Heart right ventricle (tissue), 16 donors: Measurements from ENCODE around the gene ATP5ME. TPM values are rescaled to one million over a fixed set of nuclear protein-coding genes. Genes with fewer than 3 reads are reported as not detected.

Experiments used
- ATAC-seq, 8 donors: fragments of 200-7000 bp; cut with Tn5 transposase; one replicate each; pipeline ENCODE4 v1.9.1; 2020; ENCODE audit warnings: mild to moderate bottlenecking in 8 of 8, moderate library complexity in 8 of 8, moderate number of reproducible peaks in 1 of 8
- DNase-seq, 2 donors: peaks; one replicate each; pipeline ENCODE4 v3.0.0-alpha.2; 2020
- H3K27ac ChIP-seq, 10 donors: fragments of 200-600 bp; sonication (generic) in 2 of 10; one replicate each; pipeline versions ENCODE4 v1.5.0 to v1.8.0; 2020 to 2022; ENCODE audit warnings: mild to moderate bottlenecking in 3 of 10
- H3K27me3 ChIP-seq, 7 donors: fragments of 200-600 bp; one replicate each; pipeline ENCODE4 v1.8.0; 2021 to 2022; ENCODE audit warnings: mild to moderate bottlenecking in 2 of 7
- H3K36me3 ChIP-seq, 9 donors: fragments of 200-600 bp; sonication (generic) in 1 of 9; one replicate each; pipeline versions ENCODE4 v1.5.0 to v1.8.0; 2020 to 2022; ENCODE audit warnings: mild to moderate bottlenecking in 2 of 9
- H3K4me1 ChIP-seq, 9 donors: fragments of 200-600 bp; sonication (generic) in 1 of 9; one replicate each; pipeline versions ENCODE4 v1.5.0 to v1.8.0; 2020 to 2022; ENCODE audit warnings: mild to moderate bottlenecking in 4 of 9
- H3K4me3 ChIP-seq, 10 donors: fragments of 200-600 bp; sonication (generic) in 2 of 10; one replicate each; pipeline versions ENCODE4 v1.5.0 to v1.8.0; 2020 to 2022; ENCODE audit warnings: mild to moderate bottlenecking in 7 of 10, moderate library complexity in 2 of 10
- H3K9me3 ChIP-seq, 11 donors: fragments of 200-600 bp in 10 of 11; sonication (generic) in 2 of 11; one replicate each; pipeline versions ENCODE4 v1.5.0 to v1.8.0; 2013 to 2022; ENCODE audit warnings: mild to moderate bottlenecking in 2 of 11, control low read depth in 1 of 11, moderate library complexity in 1 of 11
- CTCF ChIP-seq, 9 donors: fragments of 200-600 bp; sonication (generic) in 2 of 9; IDR thresholded peaks; one replicate each; pipeline versions ENCODE4 v1.5.0 to v1.8.0; 2021 to 2022; ENCODE audit warnings: antibody characterized with exemption in 9 of 9, mild to moderate bottlenecking in 5 of 9, moderate library complexity in 1 of 9
- WGBS, 2 donors: extraction: QIAGEN DNeasy Blood & Tissue Kit; methylation state at CpG; one replicate each; pipeline ENCODE4 v1.1.7; 2013; ENCODE audit warnings: inconsistent platforms in 1 of 2; 5-methylcytosine and 5-hydroxymethylcytosine counted together
- intact Hi-C, 10 donors: fragments of 100-400 bp; cut with DNase I; formaldehyde crosslinking; loops; one replicate each; pipeline versions ENCODE4 v1.11.1 to v1.14.2; 2022
- polyA plus RNA-seq, 2 donors: library from polyadenylated mRNA; stranded (reverse); fragments of 200-250 nt; gene quantifications; one replicate each; pipeline ENCODE4 v1.2.3, GENCODE V29; 2013
- total RNA-seq, 10 donors: library from RNA; stranded (reverse); fragmentation: NEBNext Ultra II Directional in 3 of 10; extraction: Animal tissue kit (Norgen Biotek cat#: 25700) in 3 of 10; gene quantifications; one replicate each; pipeline versions ENCODE4 v1.2.1 to v1.2.4, GENCODE V29; 2021 to 2023
- donor health status: Arrhythmogenic right ventricular cardiomyopathy.
- donor health status: ischemic (EF 13 %, LVEDD 7.1; RV severe dilation, severe dysfunction).
- donor health status: healthy with polysubstance abuse.
- donor health status: DM: no; HTN: yes; CAD: no.
- donor health status: DM: no; HTN: no; CAD: no.
- donor health status: ischemic (EF 25% LVEDD 6.9; RV normal size, moderate dysfunction).
- donor health status: ischemic (EF 25% LVEDD 5.7; RV mildly dilated, moderate dysfunction).
- donor health status: healthy.
- donor health status: DM: yes; HTN: yes; CAD: no.
- donor health status: Ischemic cardiomyopathy.
- donor health status: ischemic (EF 35%, LVEDD 5.7; RV mildly dilated, moderate dysfunction).
- donor health status: nonischemic (EF 11% LVEDD 7.7; RV severe dilation, severe dysfunction).
- donor health status: DM: yes; HTN: yes; CAD: no.
- donor health status: PGD.
- donor health status: ischemic (EF 29% LVEDD 5.4; RV normal size, mild dysfunction).
- donor health status: nonischemic (EF 23%, LVEDD 6.1; RV moderate dilation, normal function).

Gene ATP5ME
- total and polyA plus RNA-seq, 12 donors, result 651 to 4,239 (median 1,012) TPM

DNA sequence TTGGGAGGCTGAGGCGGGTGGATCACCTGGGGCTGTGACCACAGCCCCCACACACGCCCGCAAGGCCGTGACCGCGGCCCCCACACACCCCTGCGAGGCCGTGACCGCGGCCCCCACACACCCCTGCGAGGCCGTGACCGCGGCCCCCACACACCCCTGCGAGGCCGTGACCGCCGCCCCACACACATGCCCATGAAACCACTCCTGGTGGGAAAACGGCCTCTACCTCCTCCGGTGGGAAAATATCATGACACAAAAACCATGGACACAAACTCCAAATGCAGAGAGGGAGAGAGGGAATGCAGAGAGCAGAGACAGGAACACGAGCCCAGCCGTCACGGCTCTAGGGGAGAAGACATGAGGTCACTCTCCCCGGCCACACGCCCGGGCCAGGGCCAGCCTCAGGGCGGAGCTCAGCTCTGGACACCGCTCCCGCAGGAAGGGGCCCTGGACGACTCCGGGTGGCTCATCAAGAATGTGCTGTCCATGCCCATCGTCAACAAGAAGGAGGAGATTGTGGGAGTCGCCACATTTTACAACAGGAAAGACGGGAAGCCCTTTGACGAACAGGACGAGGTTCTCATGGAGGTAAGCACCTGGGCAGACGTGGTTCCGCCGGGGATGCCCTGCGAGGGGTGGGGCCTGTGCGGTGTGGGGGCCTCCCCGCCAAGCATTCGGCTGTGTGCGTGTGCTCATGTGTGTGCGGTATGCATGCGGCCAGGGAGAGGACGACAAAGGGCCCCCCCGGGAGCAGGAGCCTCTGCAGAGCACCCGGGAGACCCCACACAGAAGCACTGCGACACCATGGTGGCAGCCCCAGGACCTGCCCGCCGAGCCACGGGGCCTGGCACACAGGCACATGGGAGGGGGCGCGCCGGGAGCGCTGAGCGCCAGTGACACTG is 17.4 kb downstream of the ATP5ME start:
- no peak for TF ChIP-seq CTCF (IDR thresholded peaks at IDR 0.05)
- intact Hi-C loops, result no loop called here
- H3K9me3 ChIP-seq, result no peaks in the 10 kb centered on the region
- H3K4me1 ChIP-seq, result no peaks in the 10 kb centered on the region
- H3K36me3 ChIP-seq, result no peaks in the 10 kb centered on the region
- H3K27ac ChIP-seq, result no peak overlapping the region
- ATAC-seq (peak in 2 of 8 donors; percentile 10 to 23), DNase-seq (no peak)
- 70 to 73% methylated on average over 58 of the region's 58 CpGs for WGBS, 2 donors
- H3K4me3 ChIP-seq, result no peak overlapping the region
- peaks cover 0 to 36% (median 5%) of the 10 kb centered on the region in 7 donors for H3K27me3 ChIP-seq

GRCh38 chr4:655464-656151 is 18.5 kb downstream of the ATP5ME start:
- Histone ChIP-seq H3K4me3 (no peak overlapping the region), H3K4me1 (no peaks in the 10 kb centered on the region), H3K9me3 (no peaks in the 10 kb centered on the region), H3K36me3 (no peaks in the 10 kb centered on the region), H3K27me3 (peaks cover 0 to 46% (median 13%) of the 10 kb centered on the region in 7 donors), H3K27ac (no peak overlapping the region)
- DNase-seq (no peak), ATAC-seq (no peak)
- intact Hi-C loops, result no loop called here
- WGBS, 2 donors, result 67 to 76% methylated on average over 25 to 26 of the region's 26 CpGs
- no peak for TF ChIP-seq CTCF (IDR thresholded peaks at IDR 0.05)

DNA sequence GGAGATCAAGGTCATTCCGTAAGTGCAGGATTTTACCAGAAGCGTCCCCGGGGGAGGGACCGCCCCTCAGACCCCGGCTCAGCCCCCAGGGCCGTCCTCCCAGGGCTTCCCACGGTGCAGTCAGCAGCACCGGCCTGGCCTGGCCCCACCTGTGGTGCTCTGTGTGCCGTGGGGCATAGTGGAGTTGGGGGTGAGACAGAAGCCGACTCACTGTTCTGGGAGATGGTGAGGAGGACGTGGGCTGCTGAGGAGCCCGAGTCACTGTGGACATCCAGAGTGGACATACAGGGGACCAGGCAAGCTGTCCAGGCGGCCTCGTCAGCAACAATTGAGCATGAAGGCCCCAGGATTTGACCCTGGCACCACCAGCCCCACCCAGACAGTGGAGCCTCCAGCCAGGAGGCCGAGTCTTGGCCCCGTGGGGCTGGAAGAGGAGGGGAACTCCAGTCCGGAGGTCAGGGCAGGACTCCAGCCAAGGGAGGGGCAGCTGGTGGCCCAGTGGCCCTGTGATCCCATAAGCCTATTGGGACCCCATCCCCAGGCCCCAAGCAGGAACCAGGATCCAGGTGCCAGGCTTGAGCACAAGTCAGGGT is 19.1 kb downstream of the ATP5ME start:
- no peaks in the 10 kb centered on the region for H3K9me3 ChIP-seq
- peaks cover 2 to 52% (median 19%) of the 10 kb centered on the region in 7 donors for H3K27me3 ChIP-seq
- intact Hi-C loops, result no loop called here
- no peak overlapping the region for H3K27ac ChIP-seq
- no peak overlapping the region for H3K4me3 ChIP-seq
- ATAC-seq (no peak), DNase-seq (no peak)
- 54 to 59% methylated on average over 17 of the region's 17 CpGs for WGBS, 2 donors
- H3K4me1 ChIP-seq, result no peaks in the 10 kb centered on the region
- no peaks in the 10 kb centered on the region for H3K36me3 ChIP-seq
- TF ChIP-seq CTCF (IDR thresholded peaks at IDR 0.05), result no peak

- no peak for TF ChIP-seq CTCF (IDR thresholded peaks at IDR 0.05)
- no peaks in the 10 kb centered on the region for H3K9me3 ChIP-seq
- no peak for ATAC-seq
- peaks cover 5 to 57% (median 24%) of the 10 kb centered on the region in 7 donors for H3K27me3 ChIP-seq
- H3K36me3 ChIP-seq, result no peaks in the 10 kb centered on the region
- H3K4me3 ChIP-seq, result no peak overlapping the region
- WGBS, 2 donors, result 94 to 96% methylated on average over 17 of the region's 17 CpGs
- no peaks in the 10 kb centered on the region for H3K4me1 ChIP-seq
- intact Hi-C loops, result no loop called here
- DNase-seq, result no peak
- no peak overlapping the region for H3K27ac ChIP-seq
Observed at GRCh38 chr4:654503-654845, 19.6 kb downstream of the ATP5ME start.
